Erythroblast (primary cell): Measurements from ENCODE around the gene GNAI2.

Source experiments
- GATA1 ChIP-seq: IDR thresholded peaks from 2 replicates; pipeline ENCODE4 v1.6.1; 2011; ENCODE audit warnings: low read depth, mild to moderate bottlenecking, control low read depth, low read length, moderate library complexity
- POLR2A ChIP-seq: IDR thresholded peaks from 2 replicates; pipeline ENCODE4 v1.6.1; 2011; ENCODE audit warnings: mild to moderate bottlenecking, low read length

DNA sequence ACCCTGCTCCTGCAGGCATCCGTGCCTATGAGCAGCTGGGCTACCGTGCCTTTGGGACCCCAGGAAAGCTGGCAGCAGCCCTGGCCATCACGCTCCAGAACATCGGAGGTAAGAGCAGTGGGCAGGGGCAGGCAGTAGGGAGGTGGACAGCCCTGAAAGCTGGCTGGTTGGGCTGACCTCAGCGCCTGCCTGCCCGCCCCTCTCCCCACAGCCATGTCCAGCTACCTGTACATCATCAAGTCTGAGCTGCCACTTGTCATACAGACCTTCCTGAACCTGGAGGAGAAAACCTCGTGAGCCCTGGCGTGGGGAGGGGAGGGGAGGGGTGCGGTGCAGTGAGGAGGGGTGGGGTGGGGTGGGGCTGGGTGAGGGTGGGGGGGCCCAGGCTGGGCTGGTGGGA, 20.5 kb upstream of the GNAI2 start:
- TF ChIP-seq POLR2A: no peak
- no peak for TF ChIP-seq GATA1
